Measurements from ENCODE around the gene DGLUCY.
"Not testable (repeated sequence)": the region's sequence is repeated elsewhere in the genome, so short reads cannot be mapped to it uniquely, and the experiment has no call there.

DGLUCY gene

DNA sequence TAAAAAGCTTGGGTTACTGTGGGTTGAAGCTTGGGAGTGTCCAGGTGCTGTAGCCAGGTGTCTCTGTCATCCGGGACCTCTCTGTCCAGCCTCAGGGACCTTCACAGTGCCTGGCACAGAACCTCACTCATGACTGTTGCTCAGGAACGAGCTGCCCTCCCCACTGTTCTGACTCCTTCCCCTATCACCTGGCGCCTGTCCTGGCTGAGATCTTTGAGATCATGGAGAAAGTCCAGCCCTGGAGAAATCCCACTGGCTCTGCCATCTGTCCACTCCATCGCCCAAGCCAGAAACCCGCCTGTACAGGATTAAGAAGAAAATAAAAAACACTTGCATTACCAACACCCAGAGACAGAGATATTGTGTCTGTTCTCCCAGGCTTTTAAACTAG is 53.5 kb downstream of the DGLUCY start:
- in situ Hi-C loops (cut with MboI; ENCODE audit: low sequenced_read_pairs) = no loop called here

DNA sequence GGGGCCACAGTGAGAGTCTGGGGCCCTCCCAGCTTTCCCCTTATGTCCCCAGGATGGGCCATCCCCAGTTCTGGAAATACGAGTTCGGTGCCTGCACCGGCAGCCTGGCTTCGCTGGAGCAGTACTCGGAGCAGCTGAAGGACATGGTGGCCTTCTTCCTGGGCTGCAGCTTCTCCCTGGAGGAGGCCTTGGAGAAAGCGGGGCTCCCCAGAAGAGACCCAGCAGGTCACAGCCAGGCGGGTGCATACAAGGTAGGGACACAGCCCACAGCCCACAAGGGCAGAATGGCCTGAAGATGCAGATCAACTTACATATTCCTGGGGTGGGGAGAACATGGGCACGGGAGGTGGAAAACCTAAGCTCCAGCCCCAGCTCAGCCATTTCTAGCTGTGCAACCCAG is 56.1 kb downstream of the DGLUCY start:
- in situ Hi-C loops (cut with MboI; ENCODE audit: low sequenced_read_pairs) = no loop called here

DNA sequence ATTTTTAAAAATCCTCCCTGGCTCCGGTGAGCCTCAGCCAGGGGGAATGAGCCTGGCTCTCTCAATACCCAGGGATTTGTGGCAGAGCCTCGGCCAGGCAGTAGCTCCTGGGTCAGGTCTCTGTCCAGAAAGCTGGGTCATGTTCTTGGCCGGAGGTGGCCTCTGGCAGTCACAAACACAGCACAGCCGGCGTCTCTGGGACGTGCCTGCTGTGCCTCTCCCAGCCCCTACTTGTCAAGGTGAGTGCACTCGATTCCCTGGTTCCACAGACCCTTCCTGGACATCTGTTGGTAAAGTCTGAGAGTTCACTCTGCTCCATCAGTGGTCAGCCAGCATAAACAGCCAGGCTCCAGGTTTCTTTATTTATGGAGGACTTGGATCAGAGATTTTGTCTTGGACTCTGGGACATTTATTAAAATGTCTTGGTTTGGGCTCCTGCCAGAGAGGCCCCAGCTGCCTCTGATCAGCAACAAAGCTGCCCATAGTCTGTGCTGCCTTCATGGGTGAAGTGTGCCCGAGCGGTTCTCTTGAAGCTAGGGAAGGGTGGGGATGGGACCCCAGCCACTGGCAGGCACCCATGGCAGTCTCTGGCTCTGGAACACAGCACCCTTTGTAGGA is 56.7 kb downstream of the DGLUCY start:
- in situ Hi-C loops (cut with MboI; ENCODE audit: low sequenced_read_pairs) = no loop called here

- in situ Hi-C loops (cut with MboI; ENCODE audit: low sequenced_read_pairs) = no loop called here
Measured at GRCh38 chr14:91171291-91171690, 57.4 kb downstream of the DGLUCY start.

GRCh38 chr14:91173221-91173670 is 59.4 kb downstream of the DGLUCY start:
- in situ Hi-C loops (cut with MboI; ENCODE audit: low sequenced_read_pairs) = no loop called here

DNA sequence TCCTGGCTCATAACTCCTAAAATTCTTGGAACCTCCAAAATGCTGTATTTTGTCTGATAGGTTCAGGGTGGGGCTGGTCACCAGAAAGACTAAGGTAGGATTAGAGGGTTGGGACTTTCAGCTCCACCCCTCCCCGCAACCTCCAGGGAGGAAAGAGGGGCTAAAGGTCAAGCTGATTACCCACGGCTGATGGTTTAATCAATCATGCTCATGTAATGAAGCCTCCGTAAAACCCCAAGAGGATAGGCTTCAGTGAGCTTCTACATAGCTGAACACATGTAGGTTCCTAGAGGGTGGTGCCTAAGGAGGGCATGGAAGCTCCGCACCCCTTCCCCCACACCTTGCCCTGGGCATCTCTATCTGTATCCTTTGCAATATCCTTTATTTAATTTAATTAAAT is 60.0 kb downstream of the DGLUCY start:
- in situ Hi-C loops (cut with MboI; ENCODE audit: low sequenced_read_pairs) = no loop called here

GRCh38 chr14:91175291-91176201 is 61.7 kb downstream of the DGLUCY start:
- in situ Hi-C loops (cut with MboI; ENCODE audit: low sequenced_read_pairs) = loop anchor here (5.0 to 25.0 kb wide), 2 partner anchors 237 to 273 kb away; partner anchors contain the start of gene CCDC88C

GRCh38 chr14:91177073-91178034 is 63.5 kb downstream of the DGLUCY start:
- in situ Hi-C loops (cut with MboI; ENCODE audit: low sequenced_read_pairs) = loop anchor here (5.0 to 25.0 kb wide), 2 partner anchors 235 to 275 kb away; partner anchors contain the start of gene CCDC88C

- in situ Hi-C loops (cut with MboI; ENCODE audit: low sequenced_read_pairs) = loop anchor here (10.0 to 25.0 kb wide), 2 partner anchors 104 to 232 kb away; partner anchors contain the start of gene CCDC88C
Measured at GRCh38 chr14:91180611-91181010, 66.7 kb downstream of the DGLUCY start.

- in situ Hi-C loops (cut with MboI; ENCODE audit: low sequenced_read_pairs) = loop anchor here (10.0 to 25.0 kb wide), 2 partner anchors 102 to 230 kb away; partner anchors contain the start of gene CCDC88C
Measured at GRCh38 chr14:91182753-91183152, 68.9 kb downstream of the DGLUCY start.

- in situ Hi-C loops (cut with MboI; ENCODE audit: low sequenced_read_pairs) = loop anchor here (10.0 to 25.0 kb wide), 2 partner anchors 100 to 228 kb away; partner anchors contain the start of gene CCDC88C
Measured at GRCh38 chr14:91184559-91184958, 70.7 kb downstream of the DGLUCY start.

DNA sequence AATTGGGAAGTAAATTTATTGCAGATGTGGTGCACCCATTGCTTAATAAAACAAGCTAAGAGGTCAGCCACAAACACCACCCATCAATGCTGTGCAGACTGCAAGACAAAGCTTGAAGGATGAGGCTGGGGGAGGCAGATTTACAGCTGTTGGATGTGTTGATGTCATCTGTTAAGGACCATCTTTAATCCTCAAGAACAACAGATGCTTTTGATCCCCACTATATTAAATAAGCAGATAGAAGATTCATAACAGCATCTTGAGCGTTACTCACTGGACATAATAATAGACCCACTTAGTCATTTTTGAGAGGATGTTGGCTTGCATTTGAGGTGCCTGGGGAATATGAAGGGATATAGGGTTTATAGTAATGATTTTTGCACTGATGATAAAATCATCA is 71.8 kb downstream of the DGLUCY start:
- in situ Hi-C loops (cut with MboI; ENCODE audit: low sequenced_read_pairs) = loop anchor here (10.0 to 25.0 kb wide), 2 partner anchors 99 to 227 kb away; partner anchors contain the start of gene CCDC88C

DNA sequence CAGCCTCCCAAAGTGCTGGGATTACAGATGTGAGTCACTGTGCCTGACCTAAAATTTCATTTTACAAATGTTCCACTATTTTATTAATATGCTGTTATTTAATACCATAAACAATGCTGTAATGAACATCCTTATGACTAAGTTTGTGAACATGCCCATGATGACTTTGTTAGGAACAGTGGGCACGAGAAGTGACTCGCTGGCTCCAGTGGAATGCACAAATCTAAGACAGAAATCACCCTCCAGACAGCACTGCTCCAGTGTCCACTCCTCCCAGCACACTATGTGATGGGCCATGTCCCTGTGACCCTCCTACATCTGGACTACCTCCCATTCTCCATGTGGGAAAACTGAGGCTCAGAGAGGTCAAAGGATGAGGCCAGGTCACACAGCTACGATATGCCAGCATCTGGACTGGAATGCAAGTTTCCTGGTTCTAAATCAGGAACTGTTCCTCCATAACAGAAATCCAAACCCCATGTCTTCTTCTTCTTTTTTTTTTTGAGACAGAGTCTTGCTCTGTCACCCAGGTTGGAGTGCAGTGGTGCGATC is 72.7 kb downstream of the DGLUCY start:
- in situ Hi-C loops (cut with MboI; ENCODE audit: low sequenced_read_pairs) = loop anchor here (10.0 to 25.0 kb wide), 2 partner anchors 98 to 226 kb away; partner anchors contain the start of gene CCDC88C

- in situ Hi-C loops (cut with MboI; ENCODE audit: low sequenced_read_pairs) = loop anchor here (10.0 to 25.0 kb wide), 2 partner anchors 98 to 225 kb away; partner anchors contain the start of gene CCDC88C
Measured at GRCh38 chr14:91187271-91187670, 73.4 kb downstream of the DGLUCY start.

- in situ Hi-C loops (cut with MboI; ENCODE audit: low sequenced_read_pairs) = loop anchor here (25.0 kb wide), 1 partner anchor 221 kb away; the partner anchor contains the start of gene CCDC88C
Measured at GRCh38 chr14:91190853-91191252, 77.0 kb downstream of the DGLUCY start.

GRCh38 chr14:91193069-91193468 is 79.2 kb downstream of the DGLUCY start:
- in situ Hi-C loops (cut with MboI; ENCODE audit: low sequenced_read_pairs) = loop anchor here (25.0 kb wide), 1 partner anchor 219 kb away; the partner anchor contains the start of gene CCDC88C

- in situ Hi-C loops (cut with MboI; ENCODE audit: low sequenced_read_pairs) = loop anchor here (25.0 kb wide), 1 partner anchor 216 kb away; the partner anchor contains the start of gene CCDC88C
Measured at GRCh38 chr14:91195881-91196280, 82.0 kb downstream of the DGLUCY start.

DNA sequence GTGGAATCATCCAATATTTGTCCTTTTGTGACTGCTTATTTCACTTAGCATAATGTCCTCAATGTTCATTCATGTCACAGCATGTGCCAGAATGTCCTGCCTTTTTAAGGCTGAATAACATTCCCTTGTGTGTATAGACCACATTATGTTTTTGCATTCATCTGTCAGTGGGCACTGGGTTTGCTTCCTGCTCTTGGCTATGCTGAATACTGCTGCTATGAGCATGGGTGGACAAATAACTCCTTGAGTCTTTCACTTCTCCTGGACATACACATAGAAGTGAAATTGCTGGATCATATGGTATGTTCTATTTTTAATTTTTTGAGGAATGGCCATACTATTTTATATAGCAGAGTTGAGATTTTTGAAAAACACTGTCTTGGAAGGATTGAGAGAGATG is 83.8 kb downstream of the DGLUCY start:
- in situ Hi-C loops (cut with MboI; ENCODE audit: low sequenced_read_pairs) = loop anchor here (25.0 kb wide), 1 partner anchor 215 kb away; the partner anchor contains the start of gene CCDC88C

- in situ Hi-C loops (cut with MboI; ENCODE audit: low sequenced_read_pairs) = not testable (repeated sequence)
Measured at GRCh38 chr14:91200802-91201201, 86.9 kb downstream of the DGLUCY start.
